SK-N-MC (cell line): ENCODE results near the gene PSMB9.

Experiments used
- DNase-seq: peaks from one replicate; pipeline ENCODE4 v3.0.0-alpha.2; 2011; ENCODE audit warnings: low read depth, low spot score
- H3K27ac ChIP-seq: fragments of 200-600 bp; sonication (generic); 2 replicates; pipeline ENCODE4 v1.5.1; 2016; ENCODE audit warnings: mixed run types
- H3K36me3 ChIP-seq: fragments of 200-600 bp; sonication (generic); 2 replicates; pipeline ENCODE4 v1.6.1; 2017; ENCODE audit warnings: antibody characterized with exemption, low read length, mixed read lengths; ENCODE audit not compliant: insufficient read depth
- H3K4me3 ChIP-seq: fragments of 200-600 bp; sonication (generic); 2 replicates; pipeline ENCODE4 v1.5.1; 2016
- H3K9ac ChIP-seq: fragments of 200-600 bp; sonication (generic); 2 replicates; pipeline ENCODE4 v1.8.0; 2017; ENCODE audit warnings: mixed run types, mixed read lengths; ENCODE audit not compliant: insufficient read length
- H3K9me3 ChIP-seq: fragments of 200-600 bp; sonication (generic); 2 replicates; pipeline ENCODE4 v1.6.1; 2017; ENCODE audit warnings: low read depth, mild to moderate bottlenecking, antibody characterized with exemption, low read length, moderate library complexity, mixed read lengths
- EZH2 ChIP-seq: fragments of 200-600 bp; sonication (generic); IDR thresholded peaks from one replicate; pipeline ENCODE4 v1.6.1; 2017; ENCODE audit warnings: antibody characterized with exemption
- FOXP2 ChIP-seq: optimal IDR thresholded peaks from 2 replicates; pipeline ENCODE3; 2011; ENCODE audit warnings: mild to moderate bottlenecking, moderate library complexity; ENCODE audit not compliant: insufficient read depth; ENCODE audit errors: extremely low read length, control extremely low read depth
- POLR2AphosphoS5 ChIP-seq: IDR thresholded peaks from 2 replicates; pipeline ENCODE4 v1.6.1; 2012; ENCODE audit warnings: mild to moderate bottlenecking, low read depth, low read length, borderline replicate concordance

The PSMB9 gene

GRCh38 chr6:32818867-32819266 lies 35.1 kb upstream of the PSMB9 start:
- Histone ChIP-seq H3K27ac (no peak overlapping the region), H3K9me3 (no peaks in the 10 kb centered on the region), H3K9ac (no peak overlapping the region), H3K36me3 (no peaks in the 10 kb centered on the region), H3K4me3 (no peak overlapping the region)
- no peak for TF ChIP-seq EZH2
- TF ChIP-seq POLR2AphosphoS5: no peak
- no peak for DNase-seq

- Histone ChIP-seq H3K9me3 (no peaks in the 10 kb centered on the region), H3K4me3 (no peak overlapping the region)
- no peak for DNase-seq
These were observed 34.3 kb upstream of the PSMB9 start for GRCh38 chr6:32819729-32820128.

GRCh38 chr6:32825966-32826365 lies 28.0 kb upstream of the PSMB9 start:
- no peaks in the 10 kb centered on the region for H3K9me3 ChIP-seq
- H3K27ac ChIP-seq: no peak overlapping the region
- H3K9ac ChIP-seq: no peak overlapping the region
- no peaks in the 10 kb centered on the region; the same call in 1 of the 2 replicates for H3K36me3 ChIP-seq
- H3K4me3 ChIP-seq: no peak overlapping the region
- no peak for TF ChIP-seq EZH2
- TF ChIP-seq POLR2AphosphoS5: no peak
- no peak for TF ChIP-seq FOXP2
- no peak for DNase-seq

More at GRCh38 chr6:32819729-32820128, 34.3 kb upstream of the PSMB9 start:
- H3K9ac ChIP-seq: no peak overlapping the region
- TF ChIP-seq POLR2AphosphoS5 (no peak), FOXP2 (no peak), EZH2 (no peak)
- H3K27ac ChIP-seq: no peak overlapping the region
- no peaks in the 10 kb centered on the region for H3K36me3 ChIP-seq

- H3K9ac ChIP-seq: no peak overlapping the region
- H3K4me3 ChIP-seq: no peak overlapping the region
- H3K9me3 ChIP-seq: no peaks in the 10 kb centered on the region
- no peaks in the 10 kb centered on the region; the same call in 1 of the 2 replicates for H3K36me3 ChIP-seq
- H3K27ac ChIP-seq: no peak overlapping the region
- DNase-seq: no peak
- no peak for TF ChIP-seq FOXP2
- no peak for TF ChIP-seq EZH2
- no peak for TF ChIP-seq POLR2AphosphoS5
These were observed 27.0 kb upstream of the PSMB9 start for GRCh38 chr6:32827025-32827424.

- Histone ChIP-seq H3K9me3 (no peaks in the 10 kb centered on the region), H3K4me3 (no peak overlapping the region), H3K27ac (no peak overlapping the region), H3K36me3 (no peaks in the 10 kb centered on the region; the same call in 1 of the 2 replicates), H3K9ac (no peak overlapping the region)
- TF ChIP-seq EZH2 (no peak), FOXP2 (no peak)
- DNase-seq: no peak
These were observed 24.5 kb upstream of the PSMB9 start for GRCh38 chr6:32829495-32829894.

GRCh38 chr6:32830017-32830416 lies 24.0 kb upstream of the PSMB9 start:
- Histone ChIP-seq H3K9ac (no peak overlapping the region), H3K36me3 (no peaks in the 10 kb centered on the region; the same call in 1 of the 2 replicates)

GRCh38 chr6:32830936-32831335 lies 23.1 kb upstream of the PSMB9 start:
- Histone ChIP-seq H3K36me3 (no peaks in the 10 kb centered on the region; the same call in 1 of the 2 replicates), H3K9me3 (no peaks in the 10 kb centered on the region), H3K4me3 (no peak overlapping the region), H3K9ac (no peak overlapping the region), H3K27ac (no peak overlapping the region)
- no peak for TF ChIP-seq POLR2AphosphoS5
- no peak for TF ChIP-seq FOXP2
- no peak for TF ChIP-seq EZH2
- no peak for DNase-seq

More at GRCh38 chr6:32830017-32830416, 24.0 kb upstream of the PSMB9 start:
- no peak for TF ChIP-seq FOXP2
- no peak for TF ChIP-seq POLR2AphosphoS5
- no peak for TF ChIP-seq EZH2
- H3K9me3 ChIP-seq: no peaks in the 10 kb centered on the region
- no peak for DNase-seq
- no peak overlapping the region for H3K27ac ChIP-seq
- no peak overlapping the region for H3K4me3 ChIP-seq

- DNase-seq: no peak
- Histone ChIP-seq H3K4me3 (no peak overlapping the region), H3K9me3 (no peaks in the 10 kb centered on the region), H3K9ac (no peak overlapping the region), H3K36me3 (no peaks in the 10 kb centered on the region; the same call in 1 of the 2 replicates), H3K27ac (no peak overlapping the region)
- TF ChIP-seq FOXP2: no peak
- TF ChIP-seq EZH2: no peak
- no peak for TF ChIP-seq POLR2AphosphoS5
These were observed 21.5 kb upstream of the PSMB9 start for GRCh38 chr6:32832535-32832934.

- no peak for TF ChIP-seq FOXP2
- TF ChIP-seq EZH2: no peak
- no peak for TF ChIP-seq POLR2AphosphoS5
- Histone ChIP-seq H3K9ac (no peak overlapping the region), H3K27ac (no peak overlapping the region), H3K9me3 (no peaks in the 10 kb centered on the region), H3K36me3 (no peaks in the 10 kb centered on the region; the same call in 1 of the 2 replicates), H3K4me3 (no peak overlapping the region)
- DNase-seq: no peak
These were observed 20.3 kb upstream of the PSMB9 start for GRCh38 chr6:32833664-32834063.

GRCh38 chr6:32835167-32835893 lies 18.7 kb upstream of the PSMB9 start:
- H3K27ac ChIP-seq: no peak overlapping the region
- no peak overlapping the region for H3K9ac ChIP-seq
- H3K4me3 ChIP-seq: no peak overlapping the region
- no peak for DNase-seq
- H3K9me3 ChIP-seq: no peaks in the 10 kb centered on the region
- no peak for TF ChIP-seq EZH2
- TF ChIP-seq POLR2AphosphoS5: no peak
- TF ChIP-seq FOXP2: no peak
- H3K36me3 ChIP-seq: no peaks in the 10 kb centered on the region; the same call in 1 of the 2 replicates
